Neuron (in vitro differentiated cells): ENCODE data around the gene SIM1.

Experiments
- H2AFZ ChIP-seq: one replicate; pipeline ENCODE4 v1.6.1; 2013; ENCODE audit warnings: low read depth, mild to moderate bottlenecking, inconsistent platforms, low read length, moderate library complexity
- H3K27me3 ChIP-seq: one replicate; pipeline ENCODE4 v1.6.1; 2013; ENCODE audit warnings: low read length; ENCODE audit not compliant: insufficient read depth
- H3K36me3 ChIP-seq: one replicate; pipeline ENCODE4 v1.6.1; 2013; ENCODE audit warnings: low read length; ENCODE audit not compliant: insufficient read depth
- H3K4me1 ChIP-seq: one replicate; pipeline ENCODE4 v1.6.1; 2013; ENCODE audit warnings: low read length; ENCODE audit not compliant: insufficient read depth
- H3K4me3 ChIP-seq: 2 replicates; pipeline ENCODE4 v1.5.1; 2013; ENCODE audit warnings: mild to moderate bottlenecking, low read length, moderate library complexity
- H3K9me3 ChIP-seq: one replicate; pipeline ENCODE4 v1.6.1; 2013; ENCODE audit warnings: low read length

The SIM1 gene

DNA sequence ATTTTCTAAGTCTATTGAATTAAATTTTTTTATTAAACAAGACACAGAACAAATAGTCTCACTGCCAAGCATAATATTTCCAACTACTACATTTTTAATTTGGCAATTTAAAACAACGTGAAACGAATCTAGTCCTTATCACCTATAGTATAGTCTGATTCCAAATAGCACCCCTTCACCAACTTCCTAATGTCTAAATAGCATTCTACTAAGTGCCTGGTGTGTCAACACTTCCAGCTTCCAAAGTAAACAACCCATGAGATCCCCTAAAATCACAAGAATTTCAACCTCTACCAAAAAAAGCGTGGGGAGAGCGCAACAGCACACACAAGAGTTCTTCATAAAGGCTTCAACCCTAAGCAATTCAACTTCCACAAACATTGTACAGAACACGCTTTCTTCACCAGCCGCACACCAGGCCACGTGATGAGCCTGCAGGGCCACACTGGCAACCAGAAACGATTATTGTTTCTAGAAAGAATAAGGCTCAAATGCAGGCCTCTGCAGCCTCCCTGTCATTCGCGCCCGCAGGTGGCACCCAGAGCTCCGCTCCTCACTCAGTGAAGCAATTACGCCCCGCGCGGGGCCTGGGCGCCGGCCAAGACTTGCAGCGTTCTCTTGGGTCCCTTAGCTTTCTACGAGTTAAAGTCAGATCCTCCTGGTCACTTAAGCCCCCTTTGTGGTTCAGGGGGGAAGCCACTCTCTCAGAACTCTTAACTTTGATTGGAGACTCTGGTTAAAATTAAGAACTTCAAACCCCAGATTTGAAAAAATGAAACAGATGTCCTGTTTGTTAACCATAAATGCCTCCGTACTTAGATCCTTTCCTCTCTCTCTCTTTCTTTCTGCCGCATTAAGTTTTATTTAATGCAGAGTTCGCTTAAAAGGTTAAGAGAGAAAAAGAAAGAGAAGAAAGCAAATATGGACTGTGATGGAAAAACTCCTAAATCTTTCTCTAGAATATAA, 18.3 kb downstream of the SIM1 start:
- H2AFZ ChIP-seq: no peak overlapping the region
- H3K4me3 ChIP-seq: no peak overlapping the region
- no peaks in the 10 kb centered on the region for H3K4me1 ChIP-seq
- peaks cover 75% of the 10 kb centered on the region for H3K27me3 ChIP-seq
- peaks cover 3% of the 10 kb centered on the region for H3K9me3 ChIP-seq
- no peaks in the 10 kb centered on the region for H3K36me3 ChIP-seq

DNA sequence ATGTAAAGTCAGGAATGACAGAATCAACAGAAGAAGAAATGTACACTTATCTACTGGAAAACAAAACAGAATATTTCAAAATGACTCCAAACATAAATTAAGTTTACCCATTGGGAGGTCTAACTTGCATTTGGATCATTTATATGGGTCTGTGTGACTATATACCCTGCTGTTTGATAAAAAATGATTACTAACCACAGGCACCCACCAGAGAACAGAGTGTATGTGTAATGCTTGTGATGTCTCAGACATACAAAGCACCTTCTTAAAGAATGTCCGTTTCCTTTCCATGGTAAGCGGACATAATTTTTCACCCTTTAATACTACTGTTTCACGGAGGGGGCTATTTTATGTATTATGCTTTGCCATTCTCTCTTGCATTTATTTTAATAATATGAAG, 19.2 kb downstream of the SIM1 start:
- no peak overlapping the region for H2AFZ ChIP-seq
- H3K27me3 ChIP-seq: peaks cover 74% of the 10 kb centered on the region
- no peaks in the 10 kb centered on the region for H3K36me3 ChIP-seq
- H3K4me3 ChIP-seq: no peak overlapping the region
- H3K9me3 ChIP-seq: peaks cover 3% of the 10 kb centered on the region
- no peaks in the 10 kb centered on the region for H3K4me1 ChIP-seq

DNA sequence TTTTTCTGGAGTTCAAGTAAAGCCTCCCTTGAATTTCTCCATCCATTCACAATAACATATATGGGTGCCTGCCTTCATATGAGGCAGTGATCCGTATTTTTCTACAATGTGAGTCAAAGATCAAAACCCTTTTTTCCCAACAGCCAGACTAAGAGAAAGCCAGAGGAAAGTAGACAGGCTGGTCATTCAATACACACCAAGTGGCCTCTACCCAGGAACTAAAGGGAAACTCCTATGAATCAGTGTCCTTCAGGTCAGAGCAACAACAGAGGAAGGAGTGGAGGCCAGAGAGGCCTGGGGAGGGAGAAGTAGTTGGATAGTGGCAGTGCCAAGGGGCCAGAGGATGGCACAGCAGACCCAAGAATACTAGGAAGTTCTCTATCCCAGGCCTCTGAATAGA, 23.8 kb downstream of the SIM1 start:
- H3K27me3 ChIP-seq: peaks cover 41% of the 10 kb centered on the region

DNA sequence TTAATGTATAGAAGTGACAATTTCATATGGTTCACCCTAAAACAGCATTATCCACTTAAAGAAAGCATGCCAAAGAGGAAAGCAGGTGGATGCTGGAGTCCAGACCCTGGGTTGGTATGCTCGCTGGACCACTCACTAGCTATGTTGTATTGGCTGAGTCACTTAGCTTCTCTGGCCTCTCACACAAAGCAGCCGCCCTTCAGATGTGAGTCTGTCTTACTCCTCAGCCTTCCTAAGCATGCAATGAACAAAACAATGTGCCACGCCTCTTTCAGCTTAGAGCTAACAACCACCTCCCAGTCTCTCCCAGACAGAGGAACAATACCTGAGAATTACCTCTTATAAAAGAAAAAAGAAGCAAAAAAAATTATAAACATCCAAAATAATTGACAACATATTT, 29.4 kb downstream of the SIM1 start:
- Histone ChIP-seq H3K4me3 (no peak overlapping the region), H3K9me3 (no peaks in the 10 kb centered on the region), H2AFZ (no peak overlapping the region), H3K36me3 (no peaks in the 10 kb centered on the region), H3K27me3 (peaks cover 7% of the 10 kb centered on the region), H3K4me1 (no peaks in the 10 kb centered on the region)

More for the DNA sequence above, 23.8 kb downstream of the SIM1 start:
- H3K36me3 ChIP-seq: no peaks in the 10 kb centered on the region
- no peak overlapping the region for H3K4me3 ChIP-seq
- no peaks in the 10 kb centered on the region for H3K9me3 ChIP-seq
- no peaks in the 10 kb centered on the region for H3K4me1 ChIP-seq
- no peak overlapping the region for H2AFZ ChIP-seq

DNA sequence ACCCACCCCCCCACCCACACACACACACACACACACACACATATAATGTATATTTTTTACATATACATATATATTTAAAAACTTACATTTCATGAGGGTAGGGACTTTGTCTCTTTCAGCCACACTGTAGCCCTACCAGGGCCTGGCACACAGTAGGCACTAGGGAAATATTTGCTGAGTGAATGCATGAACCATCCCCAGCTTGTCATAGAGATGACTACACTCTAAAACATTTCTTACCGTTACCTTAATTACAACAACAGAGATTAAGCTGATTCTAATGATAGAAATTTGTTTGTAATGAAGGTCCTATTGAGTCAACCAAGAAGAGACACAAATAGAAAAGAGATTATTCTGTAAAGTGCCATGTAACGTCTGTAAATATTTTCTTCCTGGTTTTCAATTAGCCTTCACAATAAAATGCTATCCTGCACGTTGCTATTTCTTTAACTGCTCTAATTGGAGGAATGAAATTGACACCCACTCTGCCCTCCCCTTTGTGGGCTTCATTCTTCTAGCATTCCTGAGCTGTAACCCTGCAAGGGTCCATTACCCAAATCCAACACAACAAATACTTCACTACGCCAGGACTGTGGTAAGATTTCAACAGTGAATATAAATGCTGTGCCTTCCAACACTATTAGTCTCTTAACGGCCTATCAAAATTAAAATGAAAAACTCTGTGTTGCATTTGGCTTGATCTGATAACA, 30.8 kb downstream of the SIM1 start:
- Histone ChIP-seq H3K27me3 (no peaks in the 10 kb centered on the region), H3K9me3 (no peaks in the 10 kb centered on the region), H3K4me3 (no peak overlapping the region), H3K36me3 (no peaks in the 10 kb centered on the region), H2AFZ (no peak overlapping the region), H3K4me1 (no peaks in the 10 kb centered on the region)

DNA sequence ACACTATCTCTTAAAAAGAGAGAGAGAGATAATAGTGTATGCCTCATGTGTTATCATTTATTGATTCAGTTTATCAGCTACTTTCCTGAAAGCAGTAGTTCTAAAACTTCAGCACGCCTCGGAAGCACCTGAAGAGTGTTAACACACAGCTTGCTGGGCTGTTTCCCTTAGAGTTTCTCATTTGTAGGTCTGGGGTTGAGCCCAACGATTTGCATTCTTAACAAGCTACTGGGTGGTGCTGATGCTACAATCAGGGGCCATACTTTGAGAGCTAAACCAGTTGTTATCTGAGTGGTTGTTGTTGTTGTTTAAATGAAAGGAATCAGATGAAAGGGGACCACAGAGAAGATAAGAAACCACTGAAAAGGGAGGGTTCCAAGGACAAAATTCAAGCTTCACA, 32.6 kb downstream of the SIM1 start:
- no peaks in the 10 kb centered on the region for H3K9me3 ChIP-seq
- no peaks in the 10 kb centered on the region for H3K4me1 ChIP-seq
- no peaks in the 10 kb centered on the region for H3K27me3 ChIP-seq
- H3K4me3 ChIP-seq: no peak overlapping the region
- H2AFZ ChIP-seq: no peak overlapping the region
- no peaks in the 10 kb centered on the region for H3K36me3 ChIP-seq

DNA sequence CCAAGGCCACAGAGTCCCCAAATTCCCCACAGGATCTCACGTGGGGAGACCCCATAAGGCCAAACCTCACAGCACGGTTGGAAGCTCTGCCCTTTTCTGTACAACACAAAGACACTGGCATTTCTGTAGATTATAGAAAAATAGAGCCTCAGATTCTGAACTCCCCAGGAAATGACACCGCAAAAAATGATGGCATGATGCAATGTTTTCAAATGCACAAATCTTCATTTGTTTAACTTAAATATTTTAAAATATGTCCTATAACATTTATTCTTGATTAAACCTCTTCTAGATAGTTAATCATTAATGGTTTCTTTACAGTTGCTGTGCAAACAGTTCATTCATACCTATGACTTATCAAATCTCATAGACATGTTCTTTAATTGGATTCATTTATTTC, 33.8 kb downstream of the SIM1 start:
- no peak overlapping the region for H3K4me3 ChIP-seq
- H3K27me3 ChIP-seq: no peaks in the 10 kb centered on the region
- H3K4me1 ChIP-seq: no peaks in the 10 kb centered on the region
- H3K36me3 ChIP-seq: no peaks in the 10 kb centered on the region
- no peaks in the 10 kb centered on the region for H3K9me3 ChIP-seq
- H2AFZ ChIP-seq: no peak overlapping the region

DNA sequence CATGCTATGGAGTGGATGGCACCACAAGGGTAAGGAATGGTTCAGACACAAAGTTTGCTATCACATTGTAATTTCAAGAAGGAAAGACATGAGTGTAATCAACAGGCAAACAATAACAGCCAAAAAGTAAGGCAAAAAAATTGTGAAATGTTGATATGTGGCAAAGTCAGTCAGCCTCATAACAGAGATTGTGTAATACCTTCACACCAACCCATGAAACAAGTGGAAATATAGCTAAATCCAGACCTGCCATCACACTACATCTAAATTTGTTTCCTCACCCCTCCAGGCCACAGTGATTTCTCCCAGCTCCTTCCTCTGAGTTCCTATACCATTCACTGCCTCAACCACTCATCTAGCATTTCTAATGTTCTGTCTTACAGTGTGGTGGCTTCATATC, 37.3 kb downstream of the SIM1 start:
- Histone ChIP-seq H3K4me3 (no peak overlapping the region), H3K9me3 (no peaks in the 10 kb centered on the region), H2AFZ (no peak overlapping the region), H3K27me3 (no peaks in the 10 kb centered on the region), H3K4me1 (no peaks in the 10 kb centered on the region), H3K36me3 (no peaks in the 10 kb centered on the region)

DNA sequence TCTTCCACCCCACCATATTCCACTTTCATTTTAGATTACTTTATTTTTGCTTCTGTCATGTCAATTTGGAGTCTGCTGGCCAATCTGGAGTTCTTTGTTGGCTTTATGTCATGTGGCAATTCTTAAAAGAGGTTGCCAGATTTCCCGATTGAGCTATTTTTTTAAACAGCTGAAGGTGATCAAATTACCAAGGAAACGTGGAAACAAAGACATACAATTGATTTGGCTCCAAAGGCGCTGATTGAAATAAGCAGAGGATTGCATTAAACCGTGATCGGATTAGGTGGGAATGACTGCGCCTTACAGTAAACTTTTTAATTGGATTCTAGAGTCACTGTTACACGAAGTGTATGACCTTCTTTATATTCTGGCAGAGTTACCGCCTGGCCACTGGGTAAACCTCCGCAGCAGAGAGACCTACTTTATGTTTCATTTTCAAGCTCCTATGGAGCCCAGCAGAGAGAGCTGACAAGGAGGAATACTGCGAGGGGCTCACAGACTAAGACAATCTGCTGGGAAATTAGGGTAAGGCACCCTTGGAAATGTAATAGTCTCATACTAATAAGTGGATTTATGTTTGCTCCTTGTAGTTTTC, 37.9 kb downstream of the SIM1 start:
- Histone ChIP-seq H3K36me3 (no peaks in the 10 kb centered on the region), H3K4me3 (no peak overlapping the region), H2AFZ (no peak overlapping the region), H3K4me1 (no peaks in the 10 kb centered on the region), H3K27me3 (no peaks in the 10 kb centered on the region), H3K9me3 (no peaks in the 10 kb centered on the region)

DNA sequence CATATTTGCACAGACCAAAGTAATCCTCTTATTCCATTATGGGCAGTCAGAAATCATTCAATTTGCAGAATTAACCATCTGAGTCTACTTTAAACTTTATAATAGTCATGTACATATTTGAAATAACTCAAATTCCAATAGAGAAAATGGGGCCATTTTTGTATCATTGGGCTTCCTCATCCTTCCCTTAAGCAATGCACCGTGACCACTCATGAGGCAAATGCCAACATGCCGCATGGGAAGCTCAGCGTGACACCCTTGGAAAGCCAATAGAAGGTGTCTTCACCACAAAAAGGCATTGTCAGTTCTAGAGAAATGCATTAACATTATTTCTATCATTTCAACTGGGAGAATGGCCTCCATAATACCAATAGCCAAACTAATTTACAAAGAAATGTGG, 38.5 kb downstream of the SIM1 start:
- Histone ChIP-seq H3K36me3 (no peaks in the 10 kb centered on the region), H3K27me3 (no peaks in the 10 kb centered on the region), H3K4me3 (no peak overlapping the region), H3K9me3 (no peaks in the 10 kb centered on the region), H2AFZ (no peak overlapping the region), H3K4me1 (no peaks in the 10 kb centered on the region)

DNA sequence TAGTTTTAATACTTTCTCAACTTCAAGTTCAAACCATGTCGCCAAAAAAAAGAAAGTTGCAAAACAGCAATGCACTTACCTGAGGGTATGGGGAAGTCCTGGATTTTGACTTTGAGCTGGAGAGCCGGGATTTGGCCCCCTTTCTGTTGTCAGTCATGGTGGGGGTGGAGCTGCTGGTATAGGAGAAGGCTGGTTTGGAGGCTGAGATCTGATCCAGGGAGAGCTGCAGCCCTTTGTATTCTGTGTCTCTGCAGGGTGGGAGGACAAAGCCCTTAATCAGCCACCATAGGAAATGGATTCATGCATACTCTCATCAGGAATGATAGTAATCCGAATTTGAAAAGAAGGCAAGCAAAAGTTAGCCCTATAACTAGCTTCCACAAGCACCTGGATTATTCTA, 44.0 kb downstream of the SIM1 start:
- no peak overlapping the region for H2AFZ ChIP-seq
- H3K9me3 ChIP-seq: no peaks in the 10 kb centered on the region
- peaks cover 2% of the 10 kb centered on the region for H3K27me3 ChIP-seq
- no peaks in the 10 kb centered on the region for H3K36me3 ChIP-seq
- no peak overlapping the region for H3K4me3 ChIP-seq
- no peaks in the 10 kb centered on the region for H3K4me1 ChIP-seq

DNA sequence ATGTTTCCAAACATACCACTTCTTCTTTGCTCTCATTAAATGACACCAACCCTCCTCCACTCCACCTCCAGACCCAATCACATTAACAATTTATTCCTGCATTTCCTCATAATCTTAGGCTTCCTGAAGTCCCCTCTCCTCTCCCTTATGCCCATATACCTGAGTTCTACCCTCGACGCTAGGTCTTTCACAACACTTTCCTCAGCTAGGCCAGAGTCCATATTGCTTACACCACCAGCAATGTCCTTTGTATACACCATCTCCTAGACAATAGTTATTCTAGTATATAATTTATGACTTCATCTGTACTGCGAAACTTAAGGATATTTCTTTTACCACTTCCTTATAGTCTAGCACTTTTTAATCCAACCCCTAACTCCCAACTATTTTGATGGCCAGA, 47.7 kb downstream of the SIM1 start:
- Histone ChIP-seq H3K27me3 (peaks cover 3% of the 10 kb centered on the region), H3K4me1 (no peaks in the 10 kb centered on the region), H2AFZ (no peak overlapping the region), H3K4me3 (no peak overlapping the region), H3K36me3 (no peaks in the 10 kb centered on the region), H3K9me3 (no peaks in the 10 kb centered on the region)

DNA sequence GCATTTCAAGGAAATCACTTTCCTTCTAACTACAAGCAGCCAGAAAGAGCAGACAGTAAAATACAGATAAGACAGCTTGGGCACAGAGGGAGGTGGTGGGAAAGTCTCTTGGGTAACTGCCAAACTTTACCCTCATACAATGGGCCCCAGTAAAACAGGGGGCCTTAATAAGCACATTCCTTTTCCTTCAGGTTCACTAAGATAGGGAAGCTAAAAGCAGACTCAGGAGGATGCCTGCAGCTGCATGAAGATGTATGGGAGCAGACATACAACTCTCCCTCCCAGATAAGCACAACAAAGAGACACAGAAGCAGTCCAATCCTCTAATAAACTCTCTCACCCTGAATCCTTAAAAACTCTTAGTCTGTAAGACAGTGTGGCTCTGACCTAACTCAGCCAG, 49.0 kb downstream of the SIM1 start:
- Histone ChIP-seq H3K27me3 (peaks cover 3% of the 10 kb centered on the region), H2AFZ (no peak overlapping the region), H3K4me3 (no peak overlapping the region), H3K9me3 (no peaks in the 10 kb centered on the region), H3K36me3 (no peaks in the 10 kb centered on the region), H3K4me1 (no peaks in the 10 kb centered on the region)
